ENCODE measurements around the gene GPR52. TPM values are rescaled to one million over a fixed set of nuclear protein-coding genes. Genes with fewer than 3 reads are reported as not detected.

GPR52 gene
- total and polyA plus RNA-seq, 11 donors, result 0.07 to 2.8 (median 0.95) TPM

DNA sequence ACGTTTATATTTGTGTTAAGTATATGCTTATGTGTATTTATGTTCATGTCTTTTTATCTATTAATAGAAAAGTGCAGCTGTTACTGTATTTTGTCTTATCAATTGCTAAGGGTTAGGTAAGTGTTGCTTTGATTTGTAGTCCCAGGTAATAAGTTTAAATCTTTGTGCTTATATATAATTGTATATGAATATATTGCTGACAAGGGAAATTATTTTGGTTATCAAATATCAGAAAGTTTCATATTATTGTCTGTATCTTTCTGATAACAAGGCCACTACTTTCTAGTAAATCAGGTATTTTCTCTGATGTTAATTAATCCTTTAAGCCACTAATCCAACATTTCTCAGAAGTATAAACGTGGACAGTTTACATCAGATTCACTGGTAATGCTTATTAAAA lies 21.3 kb downstream of the GPR52 start:
- DNase-seq (no peak), ATAC-seq (no peak)
- WGBS, 4 donors, result 61 to 68% (median 68%) methylated on average over 2 of the region's 2 CpGs
- Histone ChIP-seq H3K36me3 (no peaks in the 10 kb centered on the region), H3K9me3 (no peaks in the 10 kb centered on the region), H3K4me1 (peaks cover 0 to 17% (median 0%) of the 10 kb centered on the region in 12 donors), H3K27me3 (no peaks in the 10 kb centered on the region), H3K4me3 (no peak overlapping the region), H3K27ac (no peak overlapping the region)
- TF ChIP-seq POLR2A (IDR thresholded peaks at IDR 0.05), result no peak
- TF ChIP-seq, protein P1, sequence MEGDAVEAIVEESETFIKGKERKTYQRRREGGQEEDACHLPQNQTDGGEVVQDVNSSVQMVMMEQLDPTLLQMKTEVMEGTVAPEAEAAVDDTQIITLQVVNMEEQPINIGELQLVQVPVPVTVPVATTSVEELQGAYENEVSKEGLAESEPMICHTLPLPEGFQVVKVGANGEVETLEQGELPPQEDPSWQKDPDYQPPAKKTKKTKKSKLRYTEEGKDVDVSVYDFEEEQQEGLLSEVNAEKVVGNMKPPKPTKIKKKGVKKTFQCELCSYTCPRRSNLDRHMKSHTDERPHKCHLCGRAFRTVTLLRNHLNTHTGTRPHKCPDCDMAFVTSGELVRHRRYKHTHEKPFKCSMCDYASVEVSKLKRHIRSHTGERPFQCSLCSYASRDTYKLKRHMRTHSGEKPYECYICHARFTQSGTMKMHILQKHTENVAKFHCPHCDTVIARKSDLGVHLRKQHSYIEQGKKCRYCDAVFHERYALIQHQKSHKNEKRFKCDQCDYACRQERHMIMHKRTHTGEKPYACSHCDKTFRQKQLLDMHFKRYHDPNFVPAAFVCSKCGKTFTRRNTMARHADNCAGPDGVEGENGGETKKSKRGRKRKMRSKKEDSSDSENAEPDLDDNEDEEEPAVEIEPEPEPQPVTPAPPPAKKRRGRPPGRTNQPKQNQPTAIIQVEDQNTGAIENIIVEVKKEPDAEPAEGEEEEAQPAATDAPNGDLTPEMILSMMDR (IDR thresholded peaks at IDR 0.05), result no peak
- intact Hi-C loops (cut with DNase I), result loop anchor here in 1 of 10 donors (1.0 kb wide), 1 partner anchor 23 kb away; no protein-coding TSS in a partner anchor

DNA sequence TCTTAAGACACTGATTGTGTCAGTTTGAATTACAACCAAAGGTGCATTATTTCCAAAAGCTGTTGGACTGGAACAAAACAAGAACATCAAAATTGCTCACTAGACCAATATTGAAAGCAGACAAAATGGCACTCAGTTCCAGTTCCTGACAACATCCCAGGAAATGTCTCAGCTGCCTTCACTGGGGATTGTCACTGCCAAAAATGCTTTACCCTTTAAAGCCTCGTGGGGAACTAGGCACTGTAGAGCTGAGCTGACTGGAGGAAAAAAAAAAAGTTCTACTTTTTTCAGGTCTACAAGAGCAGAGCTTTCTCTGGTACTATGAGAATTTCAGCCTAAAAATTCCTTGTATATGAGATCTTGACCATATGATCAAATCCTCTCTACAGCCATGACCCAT lies 21.9 kb downstream of the GPR52 start:
- H3K4me1 ChIP-seq, result peaks cover 0 to 17% (median 0%) of the 10 kb centered on the region in 12 donors
- DNase-seq (no peak), ATAC-seq (peak; percentile 52 to 73 (median 70))
- TF ChIP-seq POLR2A (IDR thresholded peaks at IDR 0.05), result no peak
- TF ChIP-seq, protein P1 (IDR thresholded peaks at IDR 0.05), result no peak
- H3K4me3 ChIP-seq, result no peak overlapping the region
- no peaks in the 10 kb centered on the region for H3K27me3 ChIP-seq
- WGBS, 4 donors, result 0 to 17% (median 11%) methylated on average over 1 of the region's 1 CpG
- no peak overlapping the region for H3K27ac ChIP-seq
- H3K9me3 ChIP-seq, result no peaks in the 10 kb centered on the region
- intact Hi-C loops (cut with DNase I), result loop anchor here in 1 of 10 donors (1.0 kb wide), 1 partner anchor 23 kb away; no protein-coding TSS in a partner anchor
- H3K36me3 ChIP-seq, result no peaks in the 10 kb centered on the region

DNA sequence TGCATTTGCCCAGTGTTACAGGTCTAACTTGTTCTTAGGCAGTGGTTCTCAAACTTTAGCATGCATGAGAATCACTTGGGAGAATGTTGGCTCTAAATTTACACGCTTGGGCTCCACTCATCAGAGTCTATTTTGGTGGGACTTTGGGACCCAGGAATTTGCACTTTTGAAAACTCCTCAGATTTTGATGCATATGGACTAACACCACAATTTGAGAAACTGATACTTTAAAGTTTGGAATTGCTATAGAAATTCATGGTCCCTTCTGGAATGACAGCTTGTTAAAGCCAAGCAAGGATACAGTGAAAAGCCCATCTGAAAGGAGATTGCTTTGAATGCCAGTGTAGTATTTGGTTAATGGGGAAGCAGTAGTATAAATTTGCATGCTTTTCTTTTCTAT lies 31.5 kb downstream of the GPR52 start:
- no peak overlapping the region for H3K27ac ChIP-seq
- TF ChIP-seq, protein P1 (IDR thresholded peaks at IDR 0.05), result no peak
- TF ChIP-seq POLR2A (IDR thresholded peaks at IDR 0.05), result no peak
- ATAC-seq, result no peak
- H3K4me3 ChIP-seq, result no peak overlapping the region
- H3K36me3 ChIP-seq, result no peaks in the 10 kb centered on the region
- no peak for DNase-seq
- 85 to 100% (median 96%) methylated on average over 1 of the region's 1 CpG for WGBS, 4 donors
- peaks cover 0 to 10% (median 0%) of the 10 kb centered on the region in 12 donors for H3K4me1 ChIP-seq
- H3K9me3 ChIP-seq, result peaks cover 0 to 8% (median 0%) of the 10 kb centered on the region in 12 donors
- intact Hi-C loops (cut with DNase I), result no loop called here
- no peaks in the 10 kb centered on the region for H3K27me3 ChIP-seq

DNA sequence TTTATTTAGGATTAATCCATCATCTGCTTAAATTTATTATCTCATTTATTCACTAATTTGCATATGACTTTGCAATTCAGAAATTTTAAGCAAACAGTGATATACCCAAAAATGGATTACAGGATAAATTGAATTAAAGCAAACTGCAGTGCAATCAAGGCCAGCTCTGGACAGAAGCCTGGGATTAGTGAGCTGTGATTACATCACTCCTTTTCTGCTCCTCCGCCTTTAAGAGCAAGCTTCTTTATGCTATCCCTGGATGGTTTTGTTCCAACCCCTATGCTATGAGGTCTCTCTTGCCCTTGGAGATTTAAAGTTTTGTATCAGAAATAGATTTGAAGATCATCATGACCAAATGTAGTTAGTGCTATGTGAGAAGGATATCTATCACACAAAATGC lies 32.6 kb downstream of the GPR52 start:
- 76 to 93% (median 79%) methylated on average over 1 of the region's 1 CpG for WGBS, 4 donors
- H3K27me3 ChIP-seq, result no peaks in the 10 kb centered on the region

More for the DNA sequence above, 32.6 kb downstream of the GPR52 start:
- Histone ChIP-seq H3K36me3 (no peaks in the 10 kb centered on the region), H3K4me1 (peaks cover 0 to 10% (median 0%) of the 10 kb centered on the region in 12 donors), H3K4me3 (no peak overlapping the region), H3K27ac (no peak overlapping the region), H3K9me3 (peaks cover 0 to 8% (median 0%) of the 10 kb centered on the region in 12 donors)
- DNase-seq (no peak), ATAC-seq (no peak)
- intact Hi-C loops (cut with DNase I), result no loop called here
- no peak for TF ChIP-seq POLR2A (IDR thresholded peaks at IDR 0.05)
- TF ChIP-seq, protein P1 (IDR thresholded peaks at IDR 0.05), result no peak

Measured in heart left ventricle (tissue), 16 donors.